Measurements from ENCODE around the gene EXOSC7. TPM values are rescaled to one million over a fixed set of nuclear protein-coding genes. Genes with fewer than 3 reads are reported as not detected.

EXOSC7 gene
- total and polyA plus RNA-seq, 2 donors (not counting 1 experiment from before 2014, with no cell fraction given): 25.5 to 40.0 TPM

DNA sequence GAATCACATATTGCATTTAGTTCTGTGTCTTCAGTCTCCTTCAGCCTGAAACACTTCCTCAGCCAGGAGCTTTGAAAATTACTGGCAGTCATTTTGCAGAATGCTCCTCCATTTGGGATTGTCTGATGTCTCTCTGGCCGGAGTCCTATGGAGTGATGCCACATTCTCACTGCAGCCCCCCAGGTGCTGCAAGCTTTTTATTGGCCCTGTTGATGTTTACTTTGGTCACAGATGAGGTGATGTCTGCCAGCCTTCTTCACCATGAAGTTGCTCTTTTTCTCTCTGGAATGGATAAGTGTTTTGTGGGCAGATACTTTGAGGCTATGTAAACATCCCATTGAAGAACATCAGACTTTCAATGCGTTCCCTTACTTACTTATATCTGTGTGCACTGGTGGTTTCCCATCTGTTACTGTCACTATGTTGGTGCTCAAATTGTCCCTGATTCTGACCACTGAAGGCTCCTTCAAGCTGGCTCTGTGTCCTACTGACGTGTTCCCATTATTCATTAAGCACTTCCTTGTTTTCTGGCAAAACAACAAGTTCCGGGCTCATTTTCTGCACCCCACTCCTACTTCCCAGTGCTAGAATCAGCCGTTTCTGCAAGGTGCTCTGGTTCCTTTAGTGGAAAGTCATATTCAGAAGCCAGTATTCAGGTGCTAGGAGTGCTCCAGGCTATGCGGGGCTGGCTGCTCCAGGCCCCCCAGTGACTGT lies 48.7 kb downstream of the EXOSC7 start:
- POLR2A ChIA-PET: no interaction called here
- no peak overlapping the region for H3K9ac ChIP-seq (ENCODE audit: low read length)
- no peak overlapping the region for H3K4me2 ChIP-seq (replicated peaks; ENCODE audit: low read depth, low read length, poor library complexity, severe bottlenecking)
- no peak overlapping the region for H3K27ac ChIP-seq (ENCODE audit: low read length in 2 of 2)
- H3K9me3 ChIP-seq (ENCODE audit: control extremely low read depth in 1 of 3, control insufficient read depth in 2 of 3, insufficient read depth in 1 of 3, low read length in 2 of 3): no peaks in the 10 kb centered on the region
- DNase-seq (no peak), ATAC-seq (ENCODE audit: low read depth) (no peak)
- no peaks in the 10 kb centered on the region for H4K20me1 ChIP-seq (ENCODE audit: control insufficient read depth, insufficient read depth, low read length, poor library complexity, severe bottlenecking)
- H3K9me3 Mint-ChIP-seq (ENCODE audit: insufficient read depth): no peaks in the 10 kb centered on the region
- intact Hi-C loops (cut with micrococcal nuclease): no loop called here
- peaks cover 11% of the 10 kb centered on the region for H3K27me3 Mint-ChIP-seq
- CTCF ChIA-PET: no interaction called here
- no peak overlapping the region for H2AFZ ChIP-seq (ENCODE audit: insufficient read depth, low read depth, low read length, poor library complexity, severe bottlenecking)
- H3K4me3 Mint-ChIP-seq: no peak overlapping the region
- no peaks in the 10 kb centered on the region for H3K4me1 Mint-ChIP-seq
- no peak overlapping the region for H3K27ac Mint-ChIP-seq
- H3K79me2 ChIP-seq (ENCODE audit: control insufficient read depth, insufficient read depth, low read length): no peaks in the 10 kb centered on the region
- 80% methylated on average over 3 of the region's 6 CpGs for WGBS (ENCODE audit: insufficient coverage)
- H3K4me3 ChIP-seq (ENCODE audit: control extremely low read depth in 1 of 5, extremely low read depth in 1 of 5, insufficient read depth in 1 of 5, low read depth in 2 of 5, low read length in 4 of 5): no peak overlapping the region
- peaks cover 0 to 24% (median 4%) of the 10 kb centered on the region in 4 experiments for H3K27me3 ChIP-seq (replicated peaks in 1 of 4; ENCODE audit: control extremely low read depth in 1 of 4, control insufficient read depth in 3 of 4, insufficient read depth in 4 of 4, low read length in 3 of 4)
- H3K4me1 ChIP-seq (ENCODE audit: control insufficient read depth in 2 of 2, insufficient read depth in 2 of 2, low read length in 2 of 2): no peaks in the 10 kb centered on the region
- H3K36me3 ChIP-seq (replicated peaks in 1 of 2; ENCODE audit: control extremely low read depth in 1 of 2, control insufficient read depth in 1 of 2, extremely low read depth in 1 of 2, insufficient read depth in 2 of 2, low read length in 1 of 2): no peaks in the 10 kb centered on the region
- TF ChIP-seq EZH2 (IDR thresholded peaks at IDR 0.05; ENCODE audit: borderline replicate concordance, insufficient read depth, low read depth, low read length, poor library complexity, severe bottlenecking): no peak
- no peak for TF ChIP-seq CTCF (IDR thresholded peaks at IDR 0.05)

DNA sequence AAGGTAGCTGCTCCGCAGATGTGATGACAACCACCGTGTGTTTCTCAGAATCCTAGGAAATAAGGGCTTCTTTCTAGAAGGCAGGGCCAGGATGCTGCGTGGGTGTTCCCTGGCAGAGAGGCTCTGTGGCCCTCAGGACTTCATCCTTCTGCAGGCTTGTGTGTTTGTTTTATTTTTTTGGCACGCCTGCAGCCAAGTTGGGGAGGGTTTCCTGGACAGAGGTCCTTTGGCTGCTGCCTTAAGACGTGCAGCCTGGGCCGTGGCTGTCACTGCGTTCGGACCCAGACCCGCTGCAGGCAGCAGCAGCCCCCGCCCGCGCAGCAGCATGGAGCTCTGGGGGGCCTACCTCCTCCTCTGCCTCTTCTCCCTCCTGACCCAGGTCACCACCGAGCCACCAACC lies 50.0 kb downstream of the EXOSC7 start, which contains the start of gene CLEC3B:
TSS of gene CLEC3B (plus strand) at position 266 of the 400 bp plus-strand sequence. CDS start at position 326, 60 bp downstream.
- Histone ChIP-seq H2AFZ (ENCODE audit: insufficient read depth, low read depth, low read length, poor library complexity, severe bottlenecking) (no peak within 1 kb of the TSS), H4K20me1 (ENCODE audit: control insufficient read depth, insufficient read depth, low read length, poor library complexity, severe bottlenecking) (no peaks in the 10 kb centered on the region), H3K79me2 (ENCODE audit: control insufficient read depth, insufficient read depth, low read length) (no peaks in the 10 kb centered on the region), H3K4me2 (replicated peaks; ENCODE audit: low read depth, low read length, poor library complexity, severe bottlenecking) (no peak within 1 kb of the TSS), H3K27ac (ENCODE audit: low read length in 2 of 2) (no peak within 1 kb of the TSS), H3K27me3 (replicated peaks in 1 of 4; ENCODE audit: control extremely low read depth in 1 of 4, control insufficient read depth in 3 of 4, insufficient read depth in 4 of 4, low read length in 3 of 4) (peaks cover 0 to 28% (median 5%) of the 10 kb centered on the region in 4 experiments), H3K4me3 (ENCODE audit: control extremely low read depth in 1 of 5, extremely low read depth in 1 of 5, insufficient read depth in 1 of 5, low read depth in 2 of 5, low read length in 4 of 5) (no peak within 1 kb of the TSS), H3K36me3 (replicated peaks in 1 of 2; ENCODE audit: control extremely low read depth in 1 of 2, control insufficient read depth in 1 of 2, extremely low read depth in 1 of 2, insufficient read depth in 2 of 2, low read length in 1 of 2) (no peaks in the 10 kb centered on the region), H3K9me3 (ENCODE audit: control extremely low read depth in 1 of 3, control insufficient read depth in 2 of 3, insufficient read depth in 1 of 3, low read length in 2 of 3) (no peaks in the 10 kb centered on the region), H3K9ac (ENCODE audit: low read length) (no peak within 1 kb of the TSS), H3K4me1 (ENCODE audit: control insufficient read depth in 2 of 2, insufficient read depth in 2 of 2, low read length in 2 of 2) (no peaks in the 10 kb centered on the region)
- H3K9me3 Mint-ChIP-seq (ENCODE audit: insufficient read depth): no peaks in the 10 kb centered on the region
- no peaks in the 10 kb centered on the region for H3K4me1 Mint-ChIP-seq
- intact Hi-C loops (cut with micrococcal nuclease): no loop called here
- POLR2A ChIA-PET: no interaction called here
- no peak for ATAC-seq (ENCODE audit: low read depth)
- CTCF ChIA-PET: no interaction called here
- H3K4me3 Mint-ChIP-seq: no peak within 1 kb of the TSS
- no peak for DNase-seq
- H3K27ac Mint-ChIP-seq: no peak within 1 kb of the TSS
- peaks cover 11% of the 10 kb centered on the region for H3K27me3 Mint-ChIP-seq
- no peak for TF ChIP-seq CTCF (IDR thresholded peaks at IDR 0.05)
- TF ChIP-seq EZH2 (IDR thresholded peaks at IDR 0.05; ENCODE audit: borderline replicate concordance, insufficient read depth, low read depth, low read length, poor library complexity, severe bottlenecking): no peak
- WGBS (ENCODE audit: insufficient coverage): 43% methylated on average over 12 of the region's 13 CpGs
